ENCODE results near the gene COL4A3.

GRCh38 chr2:227177592-227178336 lies 13.3 kb downstream of the COL4A3 start:
- no peak for TF ChIP-seq CTCF (IDR thresholded peaks at IDR 0.05)
- TF ChIP-seq RCOR1 (IDR thresholded peaks at IDR 0.05; ENCODE audit: low read depth, low read length), result no peak
- no peak for TF ChIP-seq POLR2A (IDR thresholded peaks at IDR 0.05; ENCODE audit: low read length)
- no peak for TF ChIP-seq USF2 (IDR thresholded peaks at IDR 0.05)
- no peak for TF ChIP-seq ATOH8 (CRISPR knock-in tag; IDR thresholded peaks at IDR 0.05; ENCODE audit: low read depth)
- TF ChIP-seq ZNF302 (CRISPR knock-in tag; IDR thresholded peaks at IDR 0.05), result no peak
- TF ChIP-seq MYC (IDR thresholded peaks at IDR 0.05; ENCODE audit: borderline replicate concordance, low read length), result no peak
- TF ChIP-seq SMC3 (IDR thresholded peaks at IDR 0.05), result no peak
- no peak for TF ChIP-seq CEBPB (IDR thresholded peaks at IDR 0.05)
- no peak for TF ChIP-seq MAX (IDR thresholded peaks at IDR 0.05)
- no peak for TF ChIP-seq EP300 (IDR thresholded peaks at IDR 0.05)
